Measurements from ENCODE around the gene DVL1.

DVL1 gene

GRCh38 chr1:1356796-1357401, 7.7 kb upstream of the DVL1 start:
- in situ Hi-C loops (cut with MboI; ENCODE audit: low sequenced_read_pairs) = no loop called here

DNA sequence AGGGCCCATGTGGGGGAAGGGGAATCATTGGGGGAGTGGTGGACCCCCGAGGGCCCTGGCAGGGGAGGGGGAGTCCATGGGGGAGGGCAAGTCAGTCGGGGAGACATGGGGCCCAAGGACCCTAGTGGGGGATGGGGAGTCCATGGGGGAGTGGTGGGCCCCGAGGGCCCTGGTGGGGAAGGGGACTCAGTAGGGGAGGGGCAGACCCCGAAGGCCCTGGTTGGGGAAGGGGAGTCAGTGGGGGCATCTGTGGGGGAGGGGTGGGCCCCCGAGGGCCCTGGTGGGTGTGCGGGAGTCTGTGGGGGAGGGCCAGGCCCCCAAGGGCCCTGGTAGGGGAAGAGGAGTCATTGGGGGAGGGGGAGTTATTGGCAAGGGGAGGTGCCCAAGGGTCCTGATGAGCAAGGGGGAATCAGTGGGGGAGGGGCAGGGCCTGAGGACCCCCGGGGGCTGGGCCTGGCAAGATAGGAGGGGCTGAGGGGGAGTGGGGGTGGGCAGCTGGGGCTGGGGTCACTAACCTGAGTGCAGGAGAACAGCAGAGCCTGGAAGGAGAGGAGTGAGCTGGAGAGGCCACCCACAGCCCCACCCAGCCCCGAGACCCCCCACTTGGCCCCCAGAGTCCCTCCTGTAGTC, 7.1 kb upstream of the DVL1 start:
- in situ Hi-C loops (cut with MboI; ENCODE audit: low sequenced_read_pairs) = no loop called here

GRCh38 chr1:1355416-1355815, 6.2 kb upstream of the DVL1 start:
- in situ Hi-C loops (cut with MboI; ENCODE audit: low sequenced_read_pairs) = no loop called here

DNA sequence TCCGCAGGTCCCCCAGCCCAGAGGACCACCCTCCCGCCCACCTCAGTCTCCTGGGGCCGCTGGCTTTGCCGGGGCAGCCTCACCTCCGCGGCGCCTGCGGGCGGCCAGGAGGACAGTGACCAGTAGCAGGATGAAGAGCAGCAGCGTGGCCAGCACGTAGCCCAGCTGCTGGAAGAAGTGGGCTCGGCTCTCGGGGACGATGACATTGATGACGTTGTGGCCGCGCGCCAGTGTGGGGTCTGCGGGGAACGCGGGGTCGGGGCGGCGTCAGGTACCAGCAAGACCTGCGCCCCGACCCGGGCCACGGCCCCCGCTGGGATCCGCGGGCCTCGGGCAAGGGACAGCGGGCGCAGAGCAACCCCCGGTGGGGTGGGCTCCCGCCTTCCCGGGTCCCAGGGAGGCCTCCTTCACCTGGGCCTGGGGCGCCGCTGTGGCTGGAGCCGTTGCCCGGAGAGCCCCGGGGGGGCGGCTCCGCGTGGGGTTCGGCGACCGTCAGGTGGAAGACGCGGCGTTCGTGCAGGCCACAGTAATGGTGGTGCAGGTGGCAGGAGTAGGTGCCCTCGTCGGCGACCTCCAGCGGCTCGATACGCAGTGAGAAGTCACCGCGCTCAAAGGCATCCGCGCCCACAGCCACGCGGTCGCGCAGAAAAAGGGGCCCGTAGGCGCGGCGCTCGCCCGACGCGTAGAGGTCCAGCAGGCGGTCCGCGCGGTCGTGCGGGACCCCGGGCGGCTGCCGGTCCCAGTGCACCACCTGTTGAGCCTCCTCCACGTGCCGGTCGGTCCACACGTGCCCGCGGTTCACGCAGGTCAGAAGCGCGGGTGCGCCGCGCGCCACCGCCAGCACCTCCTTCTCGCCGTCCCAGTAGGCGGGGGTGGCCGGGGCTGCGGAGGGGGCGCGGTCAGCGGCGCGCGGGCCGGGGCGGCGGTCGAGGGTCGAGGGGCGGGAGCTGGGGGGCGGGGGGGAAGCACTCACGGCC, 5.3 kb upstream of the DVL1 start:
- in situ Hi-C loops (cut with MboI; ENCODE audit: low sequenced_read_pairs) = no loop called here

DNA sequence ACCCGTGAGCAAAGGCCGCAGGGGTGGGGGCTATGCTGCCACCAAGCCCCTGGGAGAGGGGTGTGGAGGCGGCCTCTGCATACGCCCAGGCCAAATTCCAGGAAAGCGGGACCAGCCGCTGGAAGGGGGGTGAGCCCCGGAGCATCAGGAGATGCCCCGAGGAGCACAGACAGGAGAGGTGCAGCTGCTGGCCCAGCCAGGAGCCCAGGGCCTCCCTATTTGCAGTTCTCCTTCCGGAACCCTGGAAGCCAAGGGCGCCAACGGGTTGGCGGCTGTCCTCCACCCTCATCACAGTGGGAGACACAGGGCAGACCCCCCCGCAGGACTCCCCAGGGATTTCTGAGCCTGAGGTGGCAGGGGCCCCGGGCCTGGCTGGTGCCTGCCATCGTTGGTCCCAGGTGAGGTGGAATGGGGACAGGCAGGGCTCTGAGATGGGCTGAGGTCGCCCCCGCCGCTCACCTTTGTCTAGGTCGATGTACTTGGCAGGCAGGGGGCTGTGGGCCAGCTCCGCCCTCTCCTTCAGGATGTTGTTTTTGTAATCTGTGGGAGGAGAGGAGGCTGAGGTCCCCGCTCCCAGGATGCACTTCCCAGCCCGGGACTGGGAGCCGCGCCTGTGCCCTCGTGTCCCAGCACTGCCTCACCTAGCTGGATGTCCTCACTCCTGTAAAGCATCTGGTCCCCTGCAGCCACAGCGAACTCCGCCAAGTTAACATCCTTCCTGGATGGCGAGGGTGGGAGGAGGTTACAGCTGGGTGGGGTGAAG, 4.4 kb upstream of the DVL1 start:
- in situ Hi-C loops (cut with MboI; ENCODE audit: low sequenced_read_pairs) = no loop called here

GRCh38 chr1:1352786-1353388, 3.7 kb upstream of the DVL1 start:
- in situ Hi-C loops (cut with MboI; ENCODE audit: low sequenced_read_pairs) = no loop called here

DNA sequence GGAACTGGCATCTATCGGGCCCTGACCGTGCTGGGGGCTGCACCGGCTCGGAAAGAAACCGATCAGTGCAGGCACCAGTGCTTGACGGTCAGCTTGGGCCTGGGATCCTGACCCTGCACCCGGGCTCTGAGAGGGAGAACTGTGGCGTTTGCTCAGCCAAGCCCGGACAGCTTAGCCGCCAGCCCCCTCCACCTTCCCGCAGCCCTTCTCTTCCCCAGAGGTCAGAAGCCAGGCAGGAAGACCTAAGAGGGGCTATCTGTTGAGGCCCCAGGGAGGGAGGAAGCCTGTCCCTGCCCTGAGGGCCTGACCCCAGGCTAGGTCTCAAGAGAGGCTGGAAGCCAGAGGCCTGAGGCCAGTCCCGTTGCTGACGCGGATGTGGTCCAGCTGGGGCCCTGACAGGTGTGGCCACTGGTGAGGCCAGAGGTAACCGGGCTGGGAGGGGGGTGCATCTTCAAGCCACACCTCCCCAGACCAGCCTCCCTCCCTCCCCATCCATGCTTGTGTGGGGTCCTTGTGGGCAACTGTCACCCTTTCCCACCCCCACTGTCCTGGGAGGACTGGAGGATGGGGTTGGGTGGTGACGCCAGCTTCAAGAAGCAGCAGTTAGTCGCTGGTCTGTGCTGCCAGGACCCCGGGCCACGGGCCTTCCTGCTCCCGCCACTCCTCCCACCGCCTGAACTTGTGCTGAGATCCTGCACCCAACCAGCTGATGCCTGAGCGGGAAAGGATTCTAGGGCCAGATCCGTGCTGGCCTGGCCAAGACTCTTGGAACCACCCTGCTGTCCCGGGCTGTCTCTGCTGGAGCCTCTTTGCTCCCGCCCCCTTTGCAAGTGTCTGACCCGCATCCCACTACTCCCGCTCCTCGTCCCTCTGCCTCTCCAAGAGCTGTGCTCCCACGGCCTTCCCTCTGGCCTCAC, 2.6 kb upstream of the DVL1 start:
- in situ Hi-C loops (cut with MboI; ENCODE audit: low sequenced_read_pairs) = no loop called here

DNA sequence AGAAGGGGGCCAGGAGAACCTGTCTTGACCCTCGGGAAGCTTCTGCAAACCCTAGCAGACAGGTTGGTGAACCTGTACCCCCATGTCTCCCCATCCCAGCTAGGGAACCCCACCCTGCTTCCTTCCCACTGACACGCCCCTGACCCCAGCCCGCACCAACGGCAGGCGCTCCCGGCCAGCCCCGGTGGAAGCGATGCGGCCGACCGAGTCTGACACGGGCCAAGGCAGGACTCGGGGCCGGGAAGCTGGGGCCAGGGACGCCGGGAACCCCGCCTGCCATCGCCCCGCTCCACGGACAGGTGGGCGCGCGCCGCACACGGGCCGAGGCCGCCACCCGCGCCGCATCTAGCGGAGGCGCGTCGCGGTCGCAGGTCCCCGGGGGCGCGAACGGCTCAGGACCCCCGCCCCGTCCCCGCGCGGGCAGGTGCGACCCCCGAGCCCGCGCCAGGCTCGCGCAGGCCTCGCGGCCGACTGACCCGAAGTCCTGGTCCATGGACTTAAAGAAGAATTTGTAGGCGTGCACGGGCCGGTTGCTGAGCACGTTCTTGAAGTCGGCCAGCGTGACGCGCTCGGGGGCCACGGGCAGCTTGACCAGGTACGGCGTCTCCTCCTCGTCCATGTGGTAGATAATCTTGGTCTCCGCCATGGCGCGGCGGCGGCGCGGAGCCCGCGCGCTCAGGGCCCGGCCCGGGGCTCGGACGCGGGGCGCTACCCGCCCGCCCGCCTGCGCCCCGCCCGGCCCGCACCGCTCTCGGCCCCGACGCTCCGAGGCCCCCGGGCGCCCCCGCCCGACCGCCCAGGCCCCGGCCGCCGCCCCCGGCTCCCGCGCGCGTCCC, 580 bp downstream of the DVL1 start:
- in situ Hi-C loops (cut with MboI; ENCODE audit: low sequenced_read_pairs) = no loop called here

GRCh38 chr1:1347663-1348419, 1.4 kb downstream of the DVL1 start:
- in situ Hi-C loops (cut with MboI; ENCODE audit: low sequenced_read_pairs) = no loop called here

GRCh38 chr1:1347026-1347595, 2.1 kb downstream of the DVL1 start:
- in situ Hi-C loops (cut with MboI; ENCODE audit: low sequenced_read_pairs) = no loop called here

DNA sequence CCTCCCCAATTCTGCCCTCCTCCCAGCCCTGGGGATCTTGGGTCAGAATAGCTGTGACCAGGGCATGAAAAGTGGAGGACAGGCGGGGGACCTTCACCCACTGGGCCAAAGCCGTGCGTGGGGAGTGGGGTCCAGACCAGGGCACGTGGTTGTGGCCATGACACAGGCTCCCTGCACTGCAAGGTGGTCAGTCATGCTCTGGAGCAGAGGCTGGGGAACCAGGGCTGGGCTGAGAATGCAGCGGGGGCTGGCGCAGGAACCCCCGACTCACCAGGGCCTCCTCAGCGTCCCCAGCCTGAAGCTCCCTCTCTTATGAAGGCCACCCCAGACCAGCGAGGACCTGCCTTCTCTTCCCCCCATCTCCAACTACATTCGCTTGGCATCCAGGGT, 2.7 kb downstream of the DVL1 start:
- in situ Hi-C loops (cut with MboI; ENCODE audit: low sequenced_read_pairs) = no loop called here

GRCh38 chr1:1345860-1346500, 3.2 kb downstream of the DVL1 start:
- in situ Hi-C loops (cut with MboI; ENCODE audit: low sequenced_read_pairs) = no loop called here

DNA sequence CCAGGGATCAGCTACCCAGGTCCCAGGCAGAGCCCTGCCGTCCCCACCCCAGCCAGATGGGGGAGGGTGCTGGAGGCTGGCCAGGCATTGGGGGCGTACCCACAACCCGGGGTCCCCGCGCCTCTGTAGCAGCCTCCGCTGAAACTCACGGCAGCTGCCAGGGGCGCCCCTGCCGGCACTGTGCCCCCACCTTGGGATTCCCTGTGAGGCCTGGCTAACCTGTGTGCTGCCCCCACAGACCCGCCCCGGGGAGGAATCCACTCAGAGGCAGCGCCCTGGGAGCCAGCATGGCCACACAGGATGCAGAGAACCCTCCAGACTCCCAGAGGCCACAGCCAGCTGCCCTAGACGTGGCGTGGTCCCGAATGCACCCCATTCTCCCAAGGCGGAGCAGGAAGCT, 3.8 kb downstream of the DVL1 start:
- in situ Hi-C loops (cut with MboI; ENCODE audit: low sequenced_read_pairs) = no loop called here

GRCh38 chr1:1344655-1345361, 4.4 kb downstream of the DVL1 start:
- in situ Hi-C loops (cut with MboI; ENCODE audit: low sequenced_read_pairs) = no loop called here

DNA sequence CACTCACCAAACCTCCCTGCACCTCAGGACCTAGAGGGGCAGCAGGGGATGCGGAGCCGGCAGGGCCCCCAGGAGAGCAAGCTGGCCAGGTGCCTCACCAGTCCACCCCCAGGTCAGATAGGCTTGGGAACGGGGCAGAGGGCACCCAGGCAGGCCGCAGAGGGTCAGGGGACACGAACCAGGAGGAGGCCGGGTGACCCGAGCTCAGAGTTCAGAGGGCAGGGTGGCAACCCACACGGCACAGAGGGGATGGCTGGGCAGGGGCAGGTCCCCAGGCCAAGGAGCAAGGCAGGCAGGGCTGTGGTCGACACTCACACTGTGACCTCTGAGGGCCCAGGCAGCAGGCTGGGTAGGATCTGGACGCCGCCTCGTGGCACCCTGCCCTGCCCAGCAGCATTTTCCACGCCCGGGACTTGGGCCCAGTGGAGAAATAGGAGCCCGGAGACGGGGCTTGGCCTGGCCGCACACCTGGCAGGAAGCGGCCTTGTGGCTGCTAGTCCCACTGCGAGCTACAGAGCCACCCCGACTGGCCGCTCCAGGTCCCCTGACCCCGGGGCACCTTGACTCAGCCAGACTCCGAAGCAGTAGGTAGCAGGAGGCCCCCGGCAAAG, 5.3 kb downstream of the DVL1 start:
- in situ Hi-C loops (cut with MboI; ENCODE audit: low sequenced_read_pairs) = no loop called here

- in situ Hi-C loops (cut with MboI; ENCODE audit: low sequenced_read_pairs) = no loop called here
Measured at GRCh38 chr1:1342584-1343115, 6.6 kb downstream of the DVL1 start.

Measured in HL-60/S4 (cell line).